Stimulated activated effector memory CD8-positive, alpha-beta T cell treated with anti-CD3 and anti-CD28 coated beads, Interleukin-12 subunit alpha, Interleukin-12 subunit beta, amount 100 ng/mL, for 72 hours (primary cell): ENCODE measurements around the gene NFATC4.

Experiments
- ATAC-seq: fragments of 150-1000 bp; cut with Tn5 transposase; 2 replicates; pipeline ENCODE4 v1.10.0; 2021
- DNase-seq, 2 donors: peaks; one replicate each; pipeline ENCODE4 v3.0.0; 2021 to 2022; ENCODE audit warnings: low spot score in 2 of 2
- H3K27ac Mint-ChIP-seq: one replicate; pipeline ENCODE4 v1.8.0; 2022; ENCODE audit warnings: mild to moderate bottlenecking, mixed read lengths
- H3K36me3 Mint-ChIP-seq: one replicate; pipeline ENCODE4 v1.8.0; 2022; ENCODE audit warnings: mild to moderate bottlenecking, mixed read lengths
- H3K4me1 Mint-ChIP-seq: one replicate; pipeline ENCODE4 v1.8.0; 2022; ENCODE audit warnings: mixed read lengths
- H3K4me3 Mint-ChIP-seq: one replicate; pipeline ENCODE4 v1.8.0; 2022; ENCODE audit warnings: mild to moderate bottlenecking, mixed read lengths
- H3K9me3 Mint-ChIP-seq: one replicate; pipeline ENCODE4 v1.8.0; 2022; ENCODE audit warnings: mixed read lengths

The NFATC4 gene

DNA sequence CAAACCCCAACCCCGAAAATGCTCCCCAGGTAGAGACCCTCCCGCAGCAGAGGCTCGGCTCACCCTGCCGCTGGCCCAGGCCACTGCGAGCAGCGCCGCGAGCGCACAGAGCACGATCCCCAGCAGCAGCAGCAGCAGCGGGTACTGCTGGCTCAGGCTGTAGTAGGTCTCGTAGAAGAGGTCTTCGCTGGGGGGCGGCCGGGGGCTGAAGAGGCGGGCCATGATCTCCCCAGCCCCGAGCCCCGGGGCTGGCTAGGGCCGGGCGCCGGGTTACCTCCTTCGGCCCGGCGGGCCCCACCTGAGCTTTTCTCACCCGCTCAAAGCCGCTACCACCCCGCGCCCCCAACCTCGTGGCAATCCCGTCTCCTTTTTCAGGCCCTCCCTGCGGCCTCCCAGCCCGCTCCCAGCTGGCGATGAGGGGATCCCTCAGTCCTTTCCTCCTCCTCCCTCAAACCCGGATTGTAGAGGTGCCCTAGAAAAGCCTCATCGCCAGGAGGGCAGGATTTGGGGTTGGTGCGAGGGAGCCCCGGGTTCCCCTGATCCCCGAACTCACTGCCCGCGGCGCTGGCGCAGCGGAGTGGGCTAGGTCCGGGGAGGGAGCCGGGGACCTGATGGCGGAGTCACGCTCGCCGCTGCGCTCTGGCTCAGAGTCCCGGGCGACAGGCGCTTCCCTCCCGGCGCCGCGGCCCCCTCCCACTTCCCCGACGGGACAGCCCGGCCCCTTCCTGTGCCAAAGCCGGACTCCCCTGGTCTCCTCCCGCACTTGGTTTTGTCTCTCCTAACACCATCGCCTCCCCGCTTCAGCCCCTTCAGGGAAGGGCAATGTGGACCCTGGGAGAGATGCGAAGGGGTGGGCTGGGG is 33.3 kb upstream of the NFATC4 start, which contains the start of gene ADCY4:
Gene ADCY4, minus strand, starts transcription at position 641 of the 861 bp plus-strand sequence. Its CDS starts 419 bp downstream, at position 222.
- peak within 1 kb of the TSS; percentile 78 for H3K4me3 Mint-ChIP-seq
- DNase-seq (peak in 1 of 2 donors; percentile 66), ATAC-seq (no peak)
- peaks cover 33% of the 10 kb centered on the region for H3K36me3 Mint-ChIP-seq
- no peaks in the 10 kb centered on the region for H3K9me3 Mint-ChIP-seq
- peaks cover 65% of the 10 kb centered on the region for H3K4me1 Mint-ChIP-seq
- no peak within 1 kb of the TSS for H3K27ac Mint-ChIP-seq

- DNase-seq: no peak
Measured at GRCh38 chr14:24335461-24336171, 32.4 kb upstream of the NFATC4 start.

GRCh38 chr14:24337144-24337823 is 30.7 kb upstream of the NFATC4 start:
- peaks cover 24% of the 10 kb centered on the region for H3K36me3 Mint-ChIP-seq
- H3K4me1 Mint-ChIP-seq: peaks cover 44% of the 10 kb centered on the region
- no peak overlapping the region for H3K27ac Mint-ChIP-seq
- H3K9me3 Mint-ChIP-seq: no peaks in the 10 kb centered on the region
- DNase-seq (no peak), ATAC-seq (no peak)
- no peak overlapping the region for H3K4me3 Mint-ChIP-seq

More at GRCh38 chr14:24335461-24336171, 32.4 kb upstream of the NFATC4 start:
- H3K4me1 Mint-ChIP-seq: peaks cover 61% of the 10 kb centered on the region
- H3K9me3 Mint-ChIP-seq: no peaks in the 10 kb centered on the region
- peak overlapping the region; percentile 78 for H3K4me3 Mint-ChIP-seq
- H3K36me3 Mint-ChIP-seq: peaks cover 29% of the 10 kb centered on the region
- no peak overlapping the region for H3K27ac Mint-ChIP-seq
- no peak for ATAC-seq

GRCh38 chr14:24337824-24338175 is 30.2 kb upstream of the NFATC4 start:
- no peak for ATAC-seq
- DNase-seq: no peak
- H3K4me3 Mint-ChIP-seq: no peak overlapping the region
- peaks cover 22% of the 10 kb centered on the region for H3K36me3 Mint-ChIP-seq
- peaks cover 39% of the 10 kb centered on the region for H3K4me1 Mint-ChIP-seq
- no peak overlapping the region for H3K27ac Mint-ChIP-seq
- H3K9me3 Mint-ChIP-seq: no peaks in the 10 kb centered on the region

DNA sequence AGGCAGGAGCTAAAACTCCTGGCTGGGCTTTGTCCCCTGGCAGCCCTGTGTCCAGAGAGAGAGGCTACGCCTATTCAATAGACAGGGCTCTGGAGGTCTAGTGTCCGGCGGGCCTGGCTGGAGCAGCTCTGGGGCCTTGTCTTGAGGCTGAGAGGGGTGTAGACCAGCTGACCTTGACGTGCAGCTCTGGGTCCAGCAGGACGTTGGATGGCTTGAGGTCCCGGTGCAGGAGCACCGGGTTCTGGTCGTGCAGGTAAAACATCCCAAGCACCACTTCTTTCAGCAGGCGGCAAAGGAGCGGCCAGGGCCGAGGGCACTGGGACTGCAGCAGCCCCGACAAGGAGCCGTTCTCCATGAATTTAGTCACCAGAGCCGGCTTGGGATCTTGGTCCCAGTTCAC is 29.1 kb upstream of the NFATC4 start:
- no peaks in the 10 kb centered on the region for H3K9me3 Mint-ChIP-seq
- DNase-seq (no peak), ATAC-seq (no peak)
- H3K4me3 Mint-ChIP-seq: peak overlapping the region; percentile 82
- H3K27ac Mint-ChIP-seq: peak overlapping the region; percentile 23
- peaks cover 37% of the 10 kb centered on the region for H3K4me1 Mint-ChIP-seq
- peaks cover 22% of the 10 kb centered on the region for H3K36me3 Mint-ChIP-seq

DNA sequence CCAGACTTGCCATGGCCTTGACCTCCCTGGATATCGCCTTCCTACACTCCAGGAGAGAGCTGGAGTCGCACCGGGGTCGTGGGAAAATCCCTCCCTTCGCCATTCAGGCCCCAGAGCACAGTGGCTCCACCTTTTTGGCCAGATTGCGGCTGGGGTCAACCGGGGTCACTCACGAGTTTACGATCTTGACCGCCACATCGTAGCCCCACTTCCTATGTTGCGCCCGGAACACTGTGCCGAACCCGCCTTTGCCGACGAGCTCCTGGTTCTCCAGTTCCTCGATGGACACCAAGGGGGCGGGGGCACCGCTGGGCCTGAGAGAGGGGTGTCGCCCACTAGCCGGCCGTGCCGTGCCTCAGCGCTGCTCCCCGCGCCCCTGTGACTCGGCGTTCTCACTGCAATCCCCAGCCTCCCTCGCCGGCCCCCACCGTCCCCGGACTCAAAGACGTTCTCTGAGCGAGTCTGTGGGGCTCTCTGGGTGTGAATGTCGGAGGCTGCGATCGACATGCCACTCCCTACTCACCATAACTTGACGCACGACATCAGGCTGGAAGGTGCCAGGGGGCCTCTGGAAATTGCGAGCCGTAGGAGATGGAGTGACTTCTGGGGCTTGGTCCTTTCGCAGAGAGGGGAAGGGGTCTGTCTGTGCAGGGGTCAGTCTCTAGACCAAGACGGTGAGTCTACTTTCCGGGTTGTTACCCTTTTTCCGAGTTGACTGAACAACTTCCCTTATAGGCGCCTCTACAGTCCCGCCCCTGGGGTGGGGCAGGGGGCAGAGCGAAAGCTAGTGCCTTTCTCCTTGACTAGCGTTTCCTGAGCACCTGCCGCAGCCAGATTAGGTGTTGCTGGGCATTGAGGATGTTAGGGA is 28.5 kb upstream of the NFATC4 start, which contains the start of gene RIPK3:
Gene RIPK3, minus strand, starts transcription at position 708 of the 868 bp plus-strand sequence. Its CDS starts 165 bp downstream, at position 543.
- Mint-ChIP-seq H3K4me3 (peak within 1 kb of the TSS; percentile 82), H3K36me3 (peaks cover 22% of the 10 kb centered on the region), H3K9me3 (no peaks in the 10 kb centered on the region), H3K27ac (peak within 1 kb of the TSS; percentile 80), H3K4me1 (peaks cover 37% of the 10 kb centered on the region)
- DNase-seq (peak; percentile 46 to 80), ATAC-seq (peak; percentile 93)

DNA sequence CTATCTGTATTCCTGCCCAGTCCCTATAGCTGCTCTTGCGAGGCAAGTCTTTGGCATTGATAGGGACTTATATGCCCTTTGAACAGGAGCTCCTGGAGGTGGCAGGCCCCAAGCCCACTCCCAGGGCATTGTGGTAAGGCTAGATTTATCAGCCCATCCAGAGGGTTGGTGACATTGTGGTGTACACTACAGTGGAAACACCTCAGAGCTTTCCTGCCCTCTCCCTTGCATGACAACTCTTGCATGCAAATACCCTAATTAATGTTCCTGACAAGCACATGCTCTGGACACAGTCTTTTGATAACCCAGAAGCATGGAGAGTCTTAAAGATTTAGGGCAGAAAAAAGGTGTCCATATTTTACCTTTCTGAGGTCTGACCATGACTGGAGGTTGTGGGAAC is 27.4 kb upstream of the NFATC4 start:
- no peak for ATAC-seq
- Mint-ChIP-seq H3K36me3 (peaks cover 22% of the 10 kb centered on the region), H3K4me1 (peaks cover 28% of the 10 kb centered on the region), H3K4me3 (no peak overlapping the region), H3K9me3 (no peaks in the 10 kb centered on the region), H3K27ac (no peak overlapping the region)
- no peak for DNase-seq

DNA sequence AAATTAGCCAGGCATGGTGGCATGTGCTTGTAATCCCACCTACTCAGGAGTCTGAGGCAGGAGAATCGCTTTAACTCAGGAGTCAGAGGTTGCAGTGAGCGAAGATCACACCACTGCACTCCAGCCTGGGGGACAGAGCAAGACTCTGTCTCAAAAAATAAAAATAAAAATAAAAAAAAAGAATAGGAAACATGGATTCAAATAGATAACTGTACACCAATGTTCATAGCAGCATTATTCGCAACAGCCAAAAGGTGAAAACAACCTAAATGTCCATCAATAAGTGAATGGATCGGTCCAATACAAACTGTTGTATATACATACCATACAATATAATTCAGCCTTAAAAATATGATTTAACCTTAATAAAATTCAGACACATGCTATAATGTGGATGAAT is 25.1 kb upstream of the NFATC4 start:
- Mint-ChIP-seq H3K27ac (no peak overlapping the region), H3K4me1 (peaks cover 21% of the 10 kb centered on the region), H3K4me3 (no peak overlapping the region), H3K9me3 (no peaks in the 10 kb centered on the region), H3K36me3 (peaks cover 2% of the 10 kb centered on the region)
- ATAC-seq: no peak
- no peak for DNase-seq

DNA sequence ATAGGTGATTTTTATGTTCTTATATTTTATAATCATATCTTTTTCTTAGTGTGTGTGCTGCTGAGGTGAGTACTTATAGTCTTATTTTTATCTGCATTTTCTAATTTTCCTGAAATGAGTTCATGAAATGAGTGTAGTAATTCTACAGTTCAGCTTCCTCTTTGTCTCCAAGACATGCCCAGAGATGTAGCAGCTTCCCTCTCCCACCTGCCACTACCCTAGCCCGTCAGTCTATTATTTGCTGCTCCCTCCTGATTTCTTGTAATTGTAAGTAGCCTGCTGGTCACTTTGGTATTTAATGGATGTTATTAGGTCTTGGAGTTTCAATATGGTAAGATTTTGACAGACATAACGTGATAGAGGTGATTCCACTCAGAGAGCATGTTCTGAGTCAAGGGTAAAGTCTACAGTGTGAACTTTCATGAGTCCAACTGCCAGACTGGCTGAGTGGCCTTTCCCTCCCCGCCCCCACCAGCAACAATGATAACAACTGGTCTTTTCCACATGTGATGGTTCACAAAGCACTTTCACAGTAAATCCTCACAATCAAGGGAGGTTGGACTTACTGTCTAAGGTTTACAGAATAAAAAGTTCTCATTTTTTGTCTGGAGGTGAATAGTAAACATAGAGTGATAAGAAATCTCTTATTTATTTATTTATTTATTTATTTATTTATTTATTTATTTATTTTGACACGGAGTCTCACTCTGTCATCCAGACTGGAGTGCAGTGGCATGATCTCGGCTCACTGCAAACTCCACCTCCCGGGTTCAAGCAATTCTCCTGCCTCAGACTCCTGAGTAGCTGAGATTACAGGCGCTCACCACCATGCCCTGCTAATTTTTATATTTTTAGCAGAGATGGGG is 24.0 kb upstream of the NFATC4 start:
- no peaks in the 10 kb centered on the region for H3K9me3 Mint-ChIP-seq
- no peak overlapping the region for H3K4me3 Mint-ChIP-seq
- H3K36me3 Mint-ChIP-seq: no peaks in the 10 kb centered on the region
- H3K4me1 Mint-ChIP-seq: peaks cover 10% of the 10 kb centered on the region
- no peak for DNase-seq
- no peak overlapping the region for H3K27ac Mint-ChIP-seq
- ATAC-seq: no peak

- no peaks in the 10 kb centered on the region for H3K4me1 Mint-ChIP-seq
- no peak overlapping the region for H3K4me3 Mint-ChIP-seq
- no peaks in the 10 kb centered on the region for H3K36me3 Mint-ChIP-seq
- no peaks in the 10 kb centered on the region for H3K9me3 Mint-ChIP-seq
- ATAC-seq (no peak), DNase-seq (no peak)
- H3K27ac Mint-ChIP-seq: no peak overlapping the region
Measured at GRCh38 chr14:24347134-24347533, 20.9 kb upstream of the NFATC4 start.

GRCh38 chr14:24348186-24348585 is 19.8 kb upstream of the NFATC4 start:
- Mint-ChIP-seq H3K9me3 (no peaks in the 10 kb centered on the region), H3K27ac (no peak overlapping the region), H3K36me3 (no peaks in the 10 kb centered on the region), H3K4me3 (no peak overlapping the region), H3K4me1 (no peaks in the 10 kb centered on the region)
- no peak for ATAC-seq
- no peak for DNase-seq

DNA sequence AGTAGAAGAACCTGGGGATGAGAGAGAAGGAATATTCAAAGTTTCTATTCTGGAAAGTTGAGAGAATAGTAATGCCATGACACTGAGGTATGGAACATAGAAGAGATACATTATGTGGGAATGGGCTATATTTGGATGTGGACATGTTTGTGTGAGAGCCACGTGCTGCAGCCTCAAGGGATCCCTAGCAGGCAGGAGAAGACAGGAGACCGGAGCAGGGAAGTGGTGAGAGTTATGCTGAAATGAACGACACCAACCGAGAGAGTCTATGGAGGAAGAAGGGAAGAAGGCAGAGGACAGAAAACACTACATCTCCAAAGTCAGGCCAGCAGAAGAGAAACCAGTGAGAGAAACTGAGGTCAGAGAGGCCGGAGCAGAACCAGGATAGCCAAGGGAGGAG is 18.2 kb upstream of the NFATC4 start:
- no peak for DNase-seq
- no peak overlapping the region for H3K27ac Mint-ChIP-seq
- H3K4me1 Mint-ChIP-seq: peaks cover 10% of the 10 kb centered on the region
- no peaks in the 10 kb centered on the region for H3K36me3 Mint-ChIP-seq
- no peak for ATAC-seq
- H3K9me3 Mint-ChIP-seq: no peaks in the 10 kb centered on the region
- H3K4me3 Mint-ChIP-seq: no peak overlapping the region

- DNase-seq: no peak
- no peaks in the 10 kb centered on the region for H3K9me3 Mint-ChIP-seq
- no peaks in the 10 kb centered on the region for H3K36me3 Mint-ChIP-seq
- H3K4me3 Mint-ChIP-seq: no peak overlapping the region
- ATAC-seq: no peak
- no peak overlapping the region for H3K27ac Mint-ChIP-seq
- peaks cover 10% of the 10 kb centered on the region for H3K4me1 Mint-ChIP-seq
Measured at GRCh38 chr14:24351517-24351916, 16.5 kb upstream of the NFATC4 start.
